Neural cell (in vitro differentiated cells): ENCODE results near the gene ZNF157.

Experiments
- CTCF ChIP-seq: fragments of 450-650 bp; IDR thresholded peaks from 2 replicates; pipeline ENCODE4 v1.5.1; 2014; ENCODE audit warnings: antibody characterized with exemption, mild to moderate bottlenecking, moderate library complexity; ENCODE audit not compliant: poor library complexity, severe bottlenecking
- EP300 ChIP-seq: fragments of 450-650 bp; conservative IDR thresholded peaks from 2 replicates; pipeline ENCODE4 v1.6.1; 2014; ENCODE audit warnings: antibody characterized with exemption, mild to moderate bottlenecking, moderate library complexity; ENCODE audit not compliant: poor library complexity, severe bottlenecking
- EZH2 ChIP-seq: fragments of 200-600, 300-800 bp; shearing (Covaris generic), sonication (generic); IDR thresholded peaks from 2 replicates; pipeline ENCODE4 v1.6.1; 2014; ENCODE audit warnings: antibody characterized with exemption, low read length, borderline replicate concordance, mild to moderate bottlenecking; ENCODE audit not compliant: insufficient read depth, poor library complexity, severe bottlenecking
- MXI1 ChIP-seq: fragments of 450-650 bp; conservative IDR thresholded peaks from 2 replicates; pipeline ENCODE4 v1.6.1; 2014; ENCODE audit warnings: antibody characterized with exemption, mild to moderate bottlenecking; ENCODE audit not compliant: poor library complexity, severe bottlenecking
- POLR2AphosphoS5 ChIP-seq: IDR thresholded peaks from 2 replicates; pipeline ENCODE4 v1.6.1; 2012
- SMC3 ChIP-seq: fragments of 450-650 bp; conservative IDR thresholded peaks from 2 replicates; pipeline ENCODE4 v1.6.1; 2014; ENCODE audit warnings: antibody characterized with exemption, mild to moderate bottlenecking, moderate library complexity; ENCODE audit not compliant: poor library complexity
- TF ChIP-seq, protein P1 (sequence below): IDR thresholded peaks from 2 replicates; pipeline ENCODE4 v1.6.1; 2012; ENCODE audit warnings: borderline replicate concordance

DNA sequence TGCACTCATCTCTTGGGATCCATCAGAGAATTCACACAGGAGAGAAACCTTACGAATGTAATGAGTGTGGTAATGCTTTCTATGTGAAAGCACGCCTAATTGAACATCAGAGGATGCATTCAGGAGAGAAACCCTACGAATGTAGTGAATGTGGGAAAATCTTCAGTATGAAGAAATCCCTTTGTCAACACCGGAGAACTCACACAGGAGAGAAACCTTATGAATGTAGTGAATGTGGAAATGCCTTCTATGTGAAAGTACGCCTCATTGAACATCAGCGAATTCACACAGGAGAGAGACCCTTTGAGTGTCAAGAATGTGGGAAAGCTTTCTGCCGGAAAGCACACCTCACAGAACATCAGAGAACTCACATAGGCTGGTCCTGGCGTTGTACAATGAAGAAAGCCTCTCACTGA lies 42.8 kb downstream of the ZNF157 start:
- no peak for TF ChIP-seq CTCF
- no peak for TF ChIP-seq EZH2
- no peak for TF ChIP-seq SMC3
- TF ChIP-seq, protein P1, sequence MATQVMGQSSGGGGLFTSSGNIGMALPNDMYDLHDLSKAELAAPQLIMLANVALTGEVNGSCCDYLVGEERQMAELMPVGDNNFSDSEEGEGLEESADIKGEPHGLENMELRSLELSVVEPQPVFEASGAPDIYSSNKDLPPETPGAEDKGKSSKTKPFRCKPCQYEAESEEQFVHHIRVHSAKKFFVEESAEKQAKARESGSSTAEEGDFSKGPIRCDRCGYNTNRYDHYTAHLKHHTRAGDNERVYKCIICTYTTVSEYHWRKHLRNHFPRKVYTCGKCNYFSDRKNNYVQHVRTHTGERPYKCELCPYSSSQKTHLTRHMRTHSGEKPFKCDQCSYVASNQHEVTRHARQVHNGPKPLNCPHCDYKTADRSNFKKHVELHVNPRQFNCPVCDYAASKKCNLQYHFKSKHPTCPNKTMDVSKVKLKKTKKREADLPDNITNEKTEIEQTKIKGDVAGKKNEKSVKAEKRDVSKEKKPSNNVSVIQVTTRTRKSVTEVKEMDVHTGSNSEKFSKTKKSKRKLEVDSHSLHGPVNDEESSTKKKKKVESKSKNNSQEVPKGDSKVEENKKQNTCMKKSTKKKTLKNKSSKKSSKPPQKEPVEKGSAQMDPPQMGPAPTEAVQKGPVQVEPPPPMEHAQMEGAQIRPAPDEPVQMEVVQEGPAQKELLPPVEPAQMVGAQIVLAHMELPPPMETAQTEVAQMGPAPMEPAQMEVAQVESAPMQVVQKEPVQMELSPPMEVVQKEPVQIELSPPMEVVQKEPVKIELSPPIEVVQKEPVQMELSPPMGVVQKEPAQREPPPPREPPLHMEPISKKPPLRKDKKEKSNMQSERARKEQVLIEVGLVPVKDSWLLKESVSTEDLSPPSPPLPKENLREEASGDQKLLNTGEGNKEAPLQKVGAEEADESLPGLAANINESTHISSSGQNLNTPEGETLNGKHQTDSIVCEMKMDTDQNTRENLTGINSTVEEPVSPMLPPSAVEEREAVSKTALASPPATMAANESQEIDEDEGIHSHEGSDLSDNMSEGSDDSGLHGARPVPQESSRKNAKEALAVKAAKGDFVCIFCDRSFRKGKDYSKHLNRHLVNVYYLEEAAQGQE, result no peak
- no peak for TF ChIP-seq MXI1
- TF ChIP-seq EP300, result no peak
- no peak for TF ChIP-seq POLR2AphosphoS5
